HG03280 (cell line): Measurements from ENCODE around the gene SMIM44.
A peak's percentile ranks its signal among the peaks of the same experiment; 100 is the strongest.

Source experiments
- ATAC-seq: cut with Tn5 transposase; IDR thresholded peaks from one replicate; pipeline ENCODE4 v1.9.1; 2021; ENCODE audit warnings: mild to moderate bottlenecking, moderate library complexity; ENCODE audit not compliant: unreplicated experiment

Gene SMIM44

GRCh38 chr19:3442487-3443071 is 40.7 kb downstream of the SMIM44 start:
- no peak for ATAC-seq

DNA sequence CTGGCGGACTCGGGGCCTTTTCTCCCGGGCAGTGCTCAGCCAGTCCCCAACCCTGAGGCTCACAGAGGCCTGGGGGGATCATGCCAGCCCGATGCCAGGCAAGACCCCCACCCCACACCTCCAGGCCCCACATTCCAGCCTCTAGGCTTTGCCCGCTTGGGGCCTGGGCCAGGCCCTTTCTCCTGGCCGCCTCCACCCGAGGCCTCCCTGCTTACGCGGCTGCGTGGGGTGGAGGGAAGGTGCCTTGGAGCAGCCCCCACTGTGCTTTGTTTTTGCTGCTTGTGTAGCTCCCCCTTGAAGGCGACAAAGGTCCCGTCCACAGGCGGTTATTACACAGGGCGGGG is 41.3 kb downstream of the SMIM44 start:
- ATAC-seq = no peak

DNA sequence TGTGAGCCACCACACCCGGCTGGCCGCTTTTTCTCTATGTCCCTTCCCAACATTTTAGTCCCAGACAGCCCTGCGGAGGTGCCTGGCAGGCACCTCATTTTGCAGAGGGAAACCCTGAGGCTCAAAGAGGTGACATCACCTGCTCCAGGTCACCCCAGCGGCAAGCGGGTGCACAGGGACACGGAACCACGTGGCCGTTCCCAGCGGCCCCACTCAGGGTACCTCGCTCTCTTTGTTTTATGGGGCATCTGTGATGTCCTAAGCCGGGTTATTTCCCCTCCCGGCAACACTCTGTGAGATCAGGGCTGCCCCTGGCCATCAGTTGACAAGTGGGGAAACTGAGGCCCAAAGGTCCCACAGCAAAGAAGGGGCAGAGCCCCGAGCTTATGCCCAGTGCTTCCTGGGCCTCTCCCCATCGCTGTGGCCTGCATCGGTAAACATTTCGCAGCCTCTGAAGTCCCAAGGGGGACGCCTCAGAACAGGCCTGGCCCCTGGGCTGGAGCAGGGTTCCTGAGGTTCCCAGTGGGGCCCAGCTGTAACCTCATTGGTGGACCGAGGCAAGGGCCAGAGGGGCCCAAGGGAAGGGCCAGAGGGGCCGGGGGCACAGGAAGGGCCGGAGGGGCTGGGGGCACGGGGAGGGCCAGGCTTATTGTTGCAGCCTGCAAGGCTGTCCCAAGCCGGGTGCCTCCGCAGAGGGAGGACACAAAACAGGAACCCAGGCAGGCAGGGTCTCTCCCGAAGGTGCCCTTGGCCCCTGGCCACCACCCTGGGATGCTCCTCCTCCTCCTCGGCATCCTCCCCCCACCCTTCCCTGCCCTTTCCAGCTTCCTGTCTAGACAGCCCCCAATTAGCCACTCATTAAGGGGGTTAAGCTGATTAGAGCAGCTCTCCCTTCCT is 41.9 kb downstream of the SMIM44 start:
- no peak for ATAC-seq

DNA sequence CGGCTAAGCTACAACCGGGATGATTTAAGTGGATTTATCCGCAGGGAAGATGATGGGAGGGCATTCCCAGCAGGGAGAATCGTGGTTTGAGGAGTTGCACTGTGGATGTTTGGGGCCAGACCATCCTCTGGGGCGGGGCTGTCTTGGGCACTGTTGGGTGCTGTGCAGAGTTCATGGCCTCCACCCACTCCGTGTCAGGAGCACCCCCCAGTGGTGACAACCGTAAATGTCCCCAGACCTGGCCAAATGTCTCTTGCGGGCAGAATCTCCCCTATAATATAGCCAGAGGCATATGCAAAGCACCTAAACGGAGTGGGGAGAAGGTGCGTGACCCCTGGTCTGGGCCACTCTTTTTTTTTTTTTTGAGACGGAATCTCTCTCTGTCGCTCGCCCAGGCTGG is 43.2 kb downstream of the SMIM44 start:
- ATAC-seq = no peak

DNA sequence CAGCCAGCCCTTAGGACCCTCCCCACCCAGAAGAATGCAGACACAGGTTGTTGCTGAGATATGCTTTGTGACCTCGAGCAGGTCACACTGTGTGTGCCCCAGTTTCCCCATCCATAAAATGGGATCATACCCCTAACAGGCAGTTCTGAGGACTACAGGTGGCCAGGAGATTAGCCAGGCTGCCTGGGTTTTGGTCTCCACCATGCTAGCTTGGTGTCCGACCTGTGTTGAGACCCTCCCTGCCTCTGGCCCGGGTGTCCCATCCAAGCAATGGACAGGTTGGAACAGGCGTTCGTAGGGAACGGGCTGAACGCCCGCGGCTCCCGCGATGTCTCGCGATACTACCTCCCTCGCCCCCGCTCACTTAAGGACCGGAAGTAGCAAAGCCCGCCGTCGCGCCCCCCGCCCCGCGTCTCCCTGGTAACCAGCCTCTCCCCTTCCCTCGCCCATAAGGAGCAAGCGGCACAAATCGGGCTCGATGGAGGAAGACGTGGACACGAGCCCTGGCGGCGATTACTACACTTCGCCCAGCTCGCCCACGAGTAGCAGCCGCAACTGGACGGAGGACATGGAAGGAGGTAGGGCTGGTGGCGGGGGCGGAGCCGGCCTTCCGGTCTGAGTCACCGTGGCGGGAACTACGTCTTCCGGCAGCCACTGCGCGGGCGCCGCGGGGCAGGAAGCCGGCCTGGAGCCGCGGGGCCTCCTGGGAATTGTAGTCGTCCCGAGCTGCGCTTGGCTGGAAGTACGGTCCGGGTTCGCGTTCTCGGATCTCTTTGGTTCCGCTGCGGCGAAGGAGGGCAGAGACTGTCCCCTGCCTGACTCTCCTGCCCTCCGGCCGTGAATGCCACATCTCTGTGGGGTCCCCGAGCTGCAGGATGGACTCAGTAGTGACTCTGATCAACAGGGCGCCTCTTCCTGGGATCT is 48.3 kb downstream of the SMIM44 start:
- peak; percentile 89 for ATAC-seq

GRCh38 chr19:3433805-3434540 is 49.3 kb downstream of the SMIM44 start:
- no peak for ATAC-seq

DNA sequence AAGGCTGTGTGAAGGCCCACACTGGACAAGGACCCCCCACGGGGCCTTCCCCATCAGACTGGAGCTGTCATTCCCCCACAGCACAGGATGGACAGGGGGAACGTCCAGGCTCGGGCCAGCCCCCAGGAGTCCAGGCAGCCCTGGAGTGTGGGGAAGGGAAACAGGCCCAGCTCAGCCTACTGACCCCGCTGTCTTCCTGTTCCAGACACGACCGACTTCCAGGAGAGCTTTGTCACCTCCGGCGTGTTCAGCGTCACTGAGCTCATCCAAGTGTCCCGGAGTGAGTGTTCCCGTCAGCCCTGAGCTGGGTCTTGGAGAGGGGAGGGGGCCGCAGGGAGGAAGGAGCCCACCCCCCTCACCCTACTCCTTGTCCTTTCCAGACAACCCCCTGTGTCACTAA is 49.9 kb downstream of the SMIM44 start:
- no peak for ATAC-seq
